Measurements from ENCODE around the gene MYL6B. TPM values are rescaled to one million over a fixed set of nuclear protein-coding genes. Genes with fewer than 3 reads are reported as not detected.

MYL6B gene
- total and polyA plus RNA-seq, 2 of the 4 experiments (the other 2 are of a cell fraction) = 78.3 to 112 TPM

DNA sequence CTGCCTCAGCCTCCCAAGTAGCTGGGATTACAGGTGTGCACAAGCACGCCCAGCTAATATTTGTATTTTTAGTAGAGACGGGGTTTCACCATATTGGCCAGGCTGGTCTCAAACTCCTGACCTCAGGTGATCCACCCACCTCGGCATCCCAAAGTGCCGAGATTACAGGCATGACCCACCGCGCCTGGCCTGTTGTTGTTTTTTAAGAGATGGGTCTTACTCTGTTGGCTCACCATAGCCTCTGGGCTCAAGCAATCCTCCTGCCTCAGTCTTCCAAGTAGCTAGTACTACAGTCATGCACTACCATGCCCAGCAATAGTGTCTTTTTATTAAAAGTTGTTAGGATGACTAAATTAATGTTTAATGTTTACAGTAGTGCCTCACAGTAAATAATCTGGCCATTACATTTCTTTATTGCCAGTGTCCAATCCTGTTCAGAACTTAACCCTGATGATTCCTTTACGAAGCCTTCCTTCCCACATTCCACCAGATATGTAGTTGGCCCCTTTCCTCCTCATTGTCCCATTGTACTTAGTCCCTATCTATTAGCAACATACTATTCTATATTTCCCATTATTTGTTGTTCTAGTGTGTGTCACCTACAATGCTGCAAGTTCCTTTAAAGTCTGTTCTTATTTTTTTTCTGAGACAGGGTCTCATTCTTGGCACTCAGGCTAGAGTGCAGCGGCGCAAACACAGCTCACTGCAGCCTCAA lies 45.7 kb downstream of the MYL6B start (continued):
- TF ChIP-seq MAFK (IDR thresholded peaks at IDR 0.05; ENCODE audit: low read depth, low read length) = no peak

- H4K20me1 ChIP-seq (ENCODE audit: insufficient read depth, low read length) = no peaks in the 10 kb centered on the region
- H2BK5ac ChIP-seq (ENCODE audit: low read depth, low read length, poor library complexity, severe bottlenecking) = no peak overlapping the region
- peaks cover 4% of the 10 kb centered on the region for H3K4me1 ChIP-seq (ENCODE audit: control insufficient read depth, insufficient read depth, low read length)
- H3K9me3 ChIP-seq (ENCODE audit: control insufficient read depth, insufficient read depth, low read length) = no peaks in the 10 kb centered on the region
- no peak overlapping the region for H2AK9ac ChIP-seq (replicated peaks; ENCODE audit: low read depth, low read length, poor library complexity)
- H2BK15ac ChIP-seq (ENCODE audit: low read depth, low read length) = no peak overlapping the region
- no peak overlapping the region for H4K91ac ChIP-seq (ENCODE audit: insufficient read depth, low read depth, low read length)
- no peak overlapping the region for H3K23ac ChIP-seq (ENCODE audit: low read depth, low read length)
- H3K4me2 ChIP-seq (ENCODE audit: low read depth, low read length) = no peak overlapping the region
- no peak overlapping the region for H2BK20ac ChIP-seq (ENCODE audit: low read depth, low read length)
- BruUV-seq (replicated peaks) = no TSS peak
- no peak overlapping the region for H2AFZ ChIP-seq (replicated peaks; ENCODE audit: low read length, poor library complexity)
- H3K9ac ChIP-seq (ENCODE audit: low read depth, low read length) = no peak overlapping the region
- no peak overlapping the region for H3K18ac ChIP-seq (ENCODE audit: low read depth, low read length)
- H3K4me3 ChIP-seq (ENCODE audit: insufficient read depth, low read depth, low read length) = no peak overlapping the region
- in situ Hi-C loops (cut with MboI; ENCODE audit: low sequenced_read_pairs) = no loop called here
- 100% methylated on average over 1 of the region's 1 CpG; no CpG with 5 or more reads in 1 of the 2 experiments for WGBS, 2 experiments (ENCODE audit: extremely low coverage in 2 of 2, insufficient read length in 1 of 2)
- H4K8ac ChIP-seq (ENCODE audit: low read depth in 2 of 2, low read length in 2 of 2) = no peak overlapping the region
- dilution Hi-C loops (cut with HindIII; ENCODE audit: low sequenced_read_pairs, unreplicated experiment) = no loop called here
- ChIA-PET CTCF (interaction anchor here (0.7 to 1.5 kb wide), 3 partner anchors 10 to 252 kb away, joined by 4 read pairs; partner anchors contain the start of genes RNF41 and SMARCC2), POLR2A (ENCODE audit: unreplicated experiment) (no interaction called here)
- no peak overlapping the region for H3K56ac ChIP-seq (ENCODE audit: extremely low read depth, insufficient read depth, low read length)
- H3K27me3 ChIP-seq (ENCODE audit: control insufficient read depth, insufficient read depth, low read length) = no peaks in the 10 kb centered on the region
- TF ChIP-seq, protein P1, sequence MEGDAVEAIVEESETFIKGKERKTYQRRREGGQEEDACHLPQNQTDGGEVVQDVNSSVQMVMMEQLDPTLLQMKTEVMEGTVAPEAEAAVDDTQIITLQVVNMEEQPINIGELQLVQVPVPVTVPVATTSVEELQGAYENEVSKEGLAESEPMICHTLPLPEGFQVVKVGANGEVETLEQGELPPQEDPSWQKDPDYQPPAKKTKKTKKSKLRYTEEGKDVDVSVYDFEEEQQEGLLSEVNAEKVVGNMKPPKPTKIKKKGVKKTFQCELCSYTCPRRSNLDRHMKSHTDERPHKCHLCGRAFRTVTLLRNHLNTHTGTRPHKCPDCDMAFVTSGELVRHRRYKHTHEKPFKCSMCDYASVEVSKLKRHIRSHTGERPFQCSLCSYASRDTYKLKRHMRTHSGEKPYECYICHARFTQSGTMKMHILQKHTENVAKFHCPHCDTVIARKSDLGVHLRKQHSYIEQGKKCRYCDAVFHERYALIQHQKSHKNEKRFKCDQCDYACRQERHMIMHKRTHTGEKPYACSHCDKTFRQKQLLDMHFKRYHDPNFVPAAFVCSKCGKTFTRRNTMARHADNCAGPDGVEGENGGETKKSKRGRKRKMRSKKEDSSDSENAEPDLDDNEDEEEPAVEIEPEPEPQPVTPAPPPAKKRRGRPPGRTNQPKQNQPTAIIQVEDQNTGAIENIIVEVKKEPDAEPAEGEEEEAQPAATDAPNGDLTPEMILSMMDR (conservative IDR thresholded peaks at IDR 0.05; ENCODE audit: low read depth, low read length) = no peak
- TF ChIP-seq RAD21 (IDR thresholded peaks at IDR 0.05; ENCODE audit: low read length) = no peak
- TF ChIP-seq POLR2A (IDR thresholded peaks at IDR 0.05; ENCODE audit: low read depth, low read length) = no peak
- TF ChIP-seq, protein P2, sequence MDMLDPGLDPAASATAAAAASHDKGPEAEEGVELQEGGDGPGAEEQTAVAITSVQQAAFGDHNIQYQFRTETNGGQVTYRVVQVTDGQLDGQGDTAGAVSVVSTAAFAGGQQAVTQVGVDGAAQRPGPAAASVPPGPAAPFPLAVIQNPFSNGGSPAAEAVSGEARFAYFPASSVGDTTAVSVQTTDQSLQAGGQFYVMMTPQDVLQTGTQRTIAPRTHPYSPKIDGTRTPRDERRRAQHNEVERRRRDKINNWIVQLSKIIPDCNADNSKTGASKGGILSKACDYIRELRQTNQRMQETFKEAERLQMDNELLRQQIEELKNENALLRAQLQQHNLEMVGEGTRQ (IDR thresholded peaks at IDR 0.05; ENCODE audit: low read depth, low read length) = no peak
- TF ChIP-seq, protein P3, sequence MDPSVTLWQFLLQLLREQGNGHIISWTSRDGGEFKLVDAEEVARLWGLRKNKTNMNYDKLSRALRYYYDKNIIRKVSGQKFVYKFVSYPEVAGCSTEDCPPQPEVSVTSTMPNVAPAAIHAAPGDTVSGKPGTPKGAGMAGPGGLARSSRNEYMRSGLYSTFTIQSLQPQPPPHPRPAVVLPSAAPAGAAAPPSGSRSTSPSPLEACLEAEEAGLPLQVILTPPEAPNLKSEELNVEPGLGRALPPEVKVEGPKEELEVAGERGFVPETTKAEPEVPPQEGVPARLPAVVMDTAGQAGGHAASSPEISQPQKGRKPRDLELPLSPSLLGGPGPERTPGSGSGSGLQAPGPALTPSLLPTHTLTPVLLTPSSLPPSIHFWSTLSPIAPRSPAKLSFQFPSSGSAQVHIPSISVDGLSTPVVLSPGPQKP (IDR thresholded peaks at IDR 0.05; ENCODE audit: borderline replicate concordance, low read depth, low read length) = no peak
- no peak for TF ChIP-seq CHD1 (IDR thresholded peaks at IDR 0.05; ENCODE audit: low read depth, low read length)
- TF ChIP-seq RFX5 (IDR thresholded peaks at IDR 0.05; ENCODE audit: low read depth, low read length) = no peak
- no peak for TF ChIP-seq CEBPB (IDR thresholded peaks at IDR 0.05; ENCODE audit: low read depth, low read length)
- no peak for TF ChIP-seq BHLHE40 (IDR thresholded peaks at IDR 0.05; ENCODE audit: low read depth, low read length)
- TF ChIP-seq RCOR1 (IDR thresholded peaks at IDR 0.05; ENCODE audit: insufficient replicate concordance, low read length) = no peak
- DNase-seq (peak; percentile 18), ATAC-seq (ENCODE audit: low read depth) (peak; percentile 7; the same call in 1 of the 2 replicates)
- no peaks in the 10 kb centered on the region for H3K79me1 ChIP-seq (ENCODE audit: low read depth in 1 of 2, low read length in 2 of 2)
- H3K36me3 ChIP-seq (ENCODE audit: control insufficient read depth, insufficient read depth, low read length) = no peaks in the 10 kb centered on the region
- H3K27ac ChIP-seq (ENCODE audit: insufficient read depth, low read length) = no peak overlapping the region
- H4K5ac ChIP-seq (ENCODE audit: low read depth, low read length) = no peak overlapping the region
- H3K14ac ChIP-seq (replicated peaks; ENCODE audit: low read depth, low read length) = no peak overlapping the region
- intact Hi-C loops (cut with micrococcal nuclease) = no loop called here
- no peak overlapping the region for H2AK5ac ChIP-seq (ENCODE audit: low read depth, low read length)
- H3K4ac ChIP-seq (ENCODE audit: low read depth, low read length) = no peak overlapping the region
- no peak overlapping the region for H2BK120ac ChIP-seq (ENCODE audit: low read depth, low read length)
- 0 out of 2 replicates have a peak, but pooled peaks cover 3% of the 10 kb centered on the region for H3K9me1 ChIP-seq (ENCODE audit: insufficient read depth, low read length)
Observed at GRCh38 chr12:56198836-56199235, 46.4 kb downstream of the MYL6B start.

Measured in IMR-90 (cell line).